Cortex of kidney (tissue), 1 donor: Measurements from ENCODE around the gene SNTN.

ENCODE experiments used
- DNase-seq: peaks from one replicate; lab custom pipeline; 2025; lab: John Stamatoyannopoulos, UW

SNTN gene

DNA sequence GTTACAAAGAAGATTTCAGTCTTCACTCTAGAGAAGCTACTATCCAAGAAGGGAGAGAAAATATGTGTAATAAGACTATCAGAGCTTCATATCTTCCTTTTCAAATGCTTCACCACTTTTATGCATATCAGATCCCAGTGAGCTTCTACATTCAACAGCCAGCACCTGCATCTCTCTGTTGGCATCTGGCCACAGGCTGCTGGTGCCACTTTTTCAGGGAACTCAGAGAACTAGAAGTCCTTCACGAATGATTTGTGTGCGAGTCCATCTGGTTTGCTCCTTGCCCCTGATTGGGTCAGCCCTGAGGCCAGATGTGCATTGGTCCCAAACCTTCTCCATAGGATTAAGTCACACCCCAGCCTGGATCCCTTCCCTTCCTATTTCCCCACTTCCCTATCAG is 22.1 kb downstream of the SNTN start:
- DNase-seq: no peak

DNA sequence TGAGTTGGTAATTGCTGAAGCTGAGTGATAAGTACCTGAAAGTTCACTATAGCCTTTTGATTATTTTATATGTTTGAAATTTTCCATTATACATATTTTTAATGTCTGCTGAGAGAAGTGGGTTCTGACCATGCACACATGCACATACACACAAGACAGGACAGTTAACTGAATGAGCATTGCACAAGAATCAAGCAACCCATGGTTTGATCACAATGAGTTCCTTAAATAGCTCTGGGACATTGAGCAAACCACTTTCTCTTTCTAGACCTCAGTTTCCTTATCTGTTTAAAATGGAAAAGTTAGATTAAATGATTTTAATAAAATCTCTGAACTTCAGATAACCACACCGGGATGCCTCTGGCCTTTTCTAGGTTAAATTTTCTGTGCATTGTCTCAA is 26.7 kb downstream of the SNTN start:
- DNase-seq: no peak

DNA sequence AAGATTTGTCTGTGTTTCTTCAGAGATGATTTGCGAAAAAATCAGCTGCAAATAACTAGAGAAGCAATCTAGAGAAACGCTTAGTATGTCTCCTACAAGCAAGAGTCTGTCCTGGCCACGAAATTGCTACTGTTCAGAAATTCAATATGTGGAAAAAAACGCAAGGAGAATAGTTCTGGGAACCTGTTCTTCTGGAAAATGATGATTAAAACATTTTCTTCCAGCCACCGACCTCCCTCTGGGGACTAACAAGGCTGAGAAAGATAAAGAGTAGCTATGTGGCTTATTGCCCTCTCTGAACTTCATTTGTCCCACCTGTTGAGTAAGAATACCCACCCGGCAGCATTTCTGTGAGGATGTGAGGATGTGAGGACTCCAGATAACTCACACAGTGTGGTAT is 31.6 kb downstream of the SNTN start:
- DNase-seq: no peak

DNA sequence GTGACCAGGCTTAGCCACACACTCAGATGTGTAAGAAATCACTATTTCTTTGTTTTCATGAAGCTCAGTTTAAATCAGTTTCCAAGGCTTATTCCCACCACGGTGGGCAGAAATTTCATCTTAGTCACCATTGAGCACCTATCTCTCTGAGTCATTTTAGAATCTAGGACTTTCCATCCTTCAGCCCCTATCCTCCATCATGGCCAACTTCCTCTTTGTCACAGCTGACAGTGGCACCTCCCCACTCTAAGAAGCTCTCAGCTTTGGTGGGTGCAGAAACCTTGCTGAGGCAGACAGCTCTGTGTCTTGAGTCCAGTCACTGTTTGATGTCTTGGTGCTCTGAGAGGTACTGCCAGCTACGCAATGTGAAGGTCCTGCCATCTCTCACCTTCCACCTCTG is 32.9 kb downstream of the SNTN start:
- DNase-seq: no peak

DNA sequence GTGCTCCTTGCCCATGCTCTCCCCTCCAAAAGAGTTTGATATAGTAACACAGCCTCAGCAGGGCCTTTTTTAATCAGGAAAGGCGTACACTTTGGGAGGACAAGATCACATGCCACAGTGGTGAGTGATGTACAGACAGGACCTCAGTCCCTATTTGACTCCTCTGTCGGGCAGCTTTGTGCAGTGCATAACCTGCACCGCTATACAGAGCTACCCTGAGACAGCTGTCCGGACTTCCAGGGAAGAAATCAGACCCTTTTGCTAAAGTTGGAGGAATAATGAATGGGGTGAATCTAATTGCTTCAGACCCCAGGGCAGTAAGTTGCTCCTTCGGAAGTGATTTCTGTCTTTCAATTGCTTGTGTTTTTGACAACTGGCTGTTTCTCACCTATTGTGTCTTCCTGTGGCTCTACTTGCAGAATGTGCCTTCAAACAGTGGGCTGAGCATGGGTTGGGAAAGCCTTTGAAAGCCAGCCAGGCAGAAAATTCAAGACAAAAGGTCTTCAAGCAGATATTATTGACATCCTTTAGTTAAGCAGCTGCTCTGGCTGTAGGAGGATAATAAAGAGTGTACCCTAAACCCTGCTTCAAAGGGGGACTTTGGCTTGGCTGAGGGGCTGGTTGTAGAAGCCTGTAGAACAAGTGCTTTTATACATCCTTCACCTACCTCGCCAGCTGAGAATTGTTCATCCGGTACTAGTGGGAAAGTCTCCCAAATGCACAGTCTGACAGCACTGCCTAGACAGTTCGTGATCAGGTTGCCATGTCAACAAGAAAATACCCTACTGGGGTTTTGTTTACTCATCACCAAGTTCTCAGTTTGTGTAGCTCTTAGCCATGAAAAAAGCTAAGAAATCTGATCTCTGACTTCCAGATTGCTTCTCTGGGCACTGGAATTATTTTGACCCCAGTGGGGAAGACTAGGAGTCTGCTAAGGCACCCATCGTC is 35.1 kb downstream of the SNTN start:
- no peak for DNase-seq

DNA sequence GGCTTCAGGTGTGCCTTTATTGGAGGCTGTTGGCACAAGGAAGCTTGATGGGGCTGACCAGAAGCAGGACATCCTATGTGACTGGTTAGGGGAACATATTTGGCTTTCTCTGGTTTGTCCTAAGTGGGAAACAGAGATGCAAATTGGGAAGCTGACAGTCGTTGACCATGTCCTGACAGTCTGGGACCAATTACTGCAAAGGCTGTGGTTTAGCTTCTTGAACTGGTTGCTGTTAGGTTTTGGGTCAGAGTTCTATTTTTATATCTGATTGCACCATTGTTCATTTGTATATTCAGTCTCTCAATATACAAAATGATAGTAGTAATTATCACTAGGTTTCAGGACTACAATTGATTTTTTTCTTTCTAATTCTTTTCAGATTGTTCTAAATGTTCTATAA is 36.8 kb downstream of the SNTN start:
- no peak for DNase-seq

DNA sequence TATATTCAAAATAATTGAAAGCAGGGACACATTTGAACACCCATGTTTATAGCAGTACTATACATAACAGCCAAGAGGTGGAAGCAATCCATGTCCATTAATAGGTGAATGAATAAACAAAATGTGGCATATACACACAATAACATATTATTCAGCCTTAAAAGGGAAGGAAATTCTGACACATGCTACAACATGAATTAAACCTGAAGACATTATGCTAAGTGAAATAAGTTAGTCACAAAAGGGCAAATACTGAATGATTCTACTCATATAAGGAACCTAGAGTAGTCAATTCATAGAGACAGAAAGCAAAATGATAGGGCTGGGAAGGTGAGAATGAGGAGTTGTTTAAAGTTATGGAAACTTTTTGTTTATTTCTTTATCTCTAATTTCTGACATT is 40.9 kb downstream of the SNTN start:
- no peak for DNase-seq

DNA sequence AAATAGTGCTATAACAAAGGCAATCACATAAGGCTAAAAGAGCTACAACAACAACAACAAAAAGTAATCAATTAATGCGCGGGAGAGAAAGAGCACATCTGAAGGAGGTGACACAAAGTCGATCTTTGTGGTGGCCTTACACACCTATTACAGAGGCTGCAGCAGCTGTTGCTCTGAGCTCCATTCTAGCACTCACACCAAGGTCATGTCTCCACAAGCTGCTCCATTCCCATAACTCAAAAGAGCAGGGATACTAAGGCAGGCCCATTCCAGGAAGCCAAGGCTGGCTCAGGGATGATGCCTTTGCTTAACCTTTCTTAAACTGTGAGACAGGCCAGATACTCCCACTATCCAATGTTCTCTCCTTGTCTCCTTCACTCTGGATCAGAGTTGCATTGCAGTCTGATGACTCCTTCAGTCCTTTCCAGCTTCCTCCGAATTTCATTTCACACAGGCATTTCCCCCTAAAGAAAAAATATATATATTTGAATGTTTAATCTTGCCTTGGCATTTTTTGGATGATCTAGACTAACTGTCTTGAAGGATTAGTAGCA is 52.7 kb downstream of the SNTN start:
- no peak for DNase-seq

DNA sequence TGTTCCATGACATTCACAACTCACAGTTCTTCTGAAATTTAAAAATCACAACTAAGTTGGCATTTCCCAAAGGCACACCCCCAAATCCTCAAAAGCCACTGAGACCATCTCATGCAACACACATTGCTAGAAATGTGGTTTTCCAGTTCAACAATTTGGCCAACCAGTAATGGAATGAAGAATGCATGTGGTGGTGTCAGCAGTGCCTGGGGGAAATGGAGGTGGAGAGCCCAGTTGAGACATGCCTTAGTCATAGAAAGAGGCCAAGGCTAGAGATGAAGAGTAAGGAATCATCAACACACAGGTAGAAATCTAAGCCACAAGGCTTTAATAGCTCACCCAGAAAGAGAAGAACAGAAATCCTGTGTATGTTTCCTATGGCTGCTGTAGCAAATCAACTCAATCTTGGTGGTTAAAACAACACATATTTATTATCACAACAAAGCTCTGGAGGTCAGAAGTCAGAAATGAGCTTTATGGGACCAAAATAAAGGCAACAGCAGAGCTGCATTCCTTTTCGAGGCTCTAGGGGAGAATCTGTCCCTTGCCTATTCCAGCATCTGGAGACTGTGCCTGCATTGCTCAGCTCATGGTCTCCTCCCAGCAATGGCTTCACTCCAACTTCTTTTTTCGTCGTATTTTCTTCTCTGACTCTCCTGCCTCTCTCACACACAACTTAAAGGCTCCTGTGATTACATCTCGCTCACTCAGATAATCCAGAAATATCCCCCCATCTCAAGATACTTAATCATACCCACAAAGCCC is 54.0 kb downstream of the SNTN start:
- DNase-seq: no peak

DNA sequence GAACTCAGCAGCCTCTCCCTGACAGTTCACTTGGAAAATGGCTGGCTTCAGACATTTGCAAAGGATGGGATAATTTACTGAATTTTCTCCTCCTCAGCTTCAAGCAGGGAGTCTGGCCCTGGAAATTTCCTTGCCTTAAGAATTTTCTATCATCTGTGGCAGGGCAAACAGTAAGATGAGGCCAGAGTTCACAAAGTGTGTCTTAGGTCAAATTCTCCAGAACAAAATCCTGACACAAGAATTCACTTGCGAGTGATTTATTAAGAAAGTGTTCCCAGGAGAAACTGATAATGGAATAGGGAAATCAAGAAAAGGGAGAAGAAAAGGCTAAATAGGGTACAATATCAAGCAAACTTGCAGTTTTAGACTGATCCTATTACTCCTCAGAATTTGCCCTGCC is 55.3 kb downstream of the SNTN start:
- DNase-seq: no peak

DNA sequence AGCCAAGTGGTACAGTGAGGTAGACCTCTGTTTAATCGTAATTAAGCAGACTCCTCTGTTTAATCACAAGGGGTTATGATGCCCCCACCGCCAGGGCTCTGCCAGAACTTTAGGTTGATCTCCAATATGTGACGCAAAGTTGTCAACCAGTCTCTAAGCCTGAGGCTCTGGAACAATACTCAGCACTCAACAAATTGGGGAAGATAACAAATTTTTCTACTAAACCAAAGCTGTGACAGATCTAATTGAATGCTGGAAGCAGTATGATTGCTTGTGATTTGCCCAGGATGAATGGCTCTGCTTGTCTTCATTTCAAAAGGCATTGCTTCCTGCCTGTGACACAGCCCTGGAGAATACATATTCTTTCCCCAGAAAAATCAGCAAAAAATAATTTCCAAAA is 57.1 kb downstream of the SNTN start:
- DNase-seq: no peak
